ENCODE results near the gene DYNLL2.

- TF ChIP-seq, protein P1, sequence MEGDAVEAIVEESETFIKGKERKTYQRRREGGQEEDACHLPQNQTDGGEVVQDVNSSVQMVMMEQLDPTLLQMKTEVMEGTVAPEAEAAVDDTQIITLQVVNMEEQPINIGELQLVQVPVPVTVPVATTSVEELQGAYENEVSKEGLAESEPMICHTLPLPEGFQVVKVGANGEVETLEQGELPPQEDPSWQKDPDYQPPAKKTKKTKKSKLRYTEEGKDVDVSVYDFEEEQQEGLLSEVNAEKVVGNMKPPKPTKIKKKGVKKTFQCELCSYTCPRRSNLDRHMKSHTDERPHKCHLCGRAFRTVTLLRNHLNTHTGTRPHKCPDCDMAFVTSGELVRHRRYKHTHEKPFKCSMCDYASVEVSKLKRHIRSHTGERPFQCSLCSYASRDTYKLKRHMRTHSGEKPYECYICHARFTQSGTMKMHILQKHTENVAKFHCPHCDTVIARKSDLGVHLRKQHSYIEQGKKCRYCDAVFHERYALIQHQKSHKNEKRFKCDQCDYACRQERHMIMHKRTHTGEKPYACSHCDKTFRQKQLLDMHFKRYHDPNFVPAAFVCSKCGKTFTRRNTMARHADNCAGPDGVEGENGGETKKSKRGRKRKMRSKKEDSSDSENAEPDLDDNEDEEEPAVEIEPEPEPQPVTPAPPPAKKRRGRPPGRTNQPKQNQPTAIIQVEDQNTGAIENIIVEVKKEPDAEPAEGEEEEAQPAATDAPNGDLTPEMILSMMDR (IDR thresholded peaks at IDR 0.05), result no peak
- TF ChIP-seq POLR2A (IDR thresholded peaks at IDR 0.05) (no peak), EP300 (IDR thresholded peaks at IDR 0.05) (no peak)
These were observed 38.7 kb downstream of the DYNLL2 start for GRCh38 chr17:58121925-58122324.

Data from ovary (tissue), 3 donors.